ENCODE measurements around the gene COPA.

Gene COPA

DNA sequence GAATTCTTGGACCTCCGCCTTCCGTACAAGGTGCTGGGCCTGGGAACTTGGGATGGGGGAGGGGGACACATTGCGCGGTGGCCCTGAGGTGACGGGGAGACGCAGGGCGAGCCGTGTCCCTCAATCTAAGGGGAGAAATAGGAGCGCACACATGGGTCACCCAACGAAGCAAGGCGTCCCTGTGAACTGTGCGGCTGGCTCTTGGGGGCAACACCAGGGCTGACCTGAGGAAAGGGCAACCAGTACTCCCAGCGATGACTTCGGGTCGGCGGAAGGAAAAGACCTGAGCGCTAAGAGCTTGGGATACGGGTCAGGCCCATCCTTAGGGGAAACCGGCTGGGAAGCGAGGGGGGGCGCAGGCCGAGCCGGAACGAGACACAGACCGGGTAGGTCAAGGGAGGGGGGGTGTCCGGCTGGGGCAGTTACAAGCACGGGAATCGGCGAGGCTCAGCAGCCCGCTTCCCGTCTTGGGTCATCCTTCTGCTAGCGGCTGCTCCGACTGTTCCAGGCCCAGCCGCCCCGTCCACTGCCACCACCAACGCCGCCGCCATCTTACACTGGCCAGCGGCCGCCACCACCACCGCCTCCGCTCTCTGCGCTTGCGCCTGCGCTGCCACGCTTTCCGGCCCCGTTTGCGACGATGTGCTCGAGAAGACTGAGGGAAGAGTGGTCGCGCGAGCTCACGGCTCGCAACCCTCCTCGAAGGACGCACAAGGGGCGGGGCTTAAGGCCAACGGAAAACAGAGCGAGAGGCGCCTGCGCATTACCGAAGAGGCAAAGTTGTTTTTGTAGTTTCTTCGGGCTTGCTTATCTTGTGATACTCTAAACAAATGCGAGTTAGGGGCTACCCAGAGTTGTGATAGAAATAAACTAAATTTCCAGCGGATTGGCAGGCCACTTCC, 80.9 kb downstream of the COPA start, which contains the start of gene DCAF8:
Gene DCAF8, minus strand, starts transcription at position 657 of the 902 bp plus-strand sequence. CDS start 18,541 bp downstream, outside the sequence.
- peak; percentile 96 for DNase-seq

DNA sequence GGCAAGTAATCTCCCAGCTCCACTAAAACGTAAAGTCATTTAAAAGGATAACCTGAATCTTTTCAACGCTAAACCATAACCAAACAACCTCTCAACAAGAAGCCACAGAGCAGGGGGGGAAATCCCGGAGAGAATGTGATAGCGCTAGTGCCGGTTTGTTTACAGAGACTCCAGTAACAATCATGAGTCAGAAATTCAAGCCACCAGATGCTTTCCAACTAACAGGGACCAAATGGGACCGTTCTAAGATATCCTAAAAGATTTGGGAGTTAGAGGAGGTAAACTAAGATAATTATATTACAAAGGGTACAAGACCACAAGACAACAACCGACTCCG, 81.5 kb downstream of the COPA start:
- DNase-seq: peak; percentile 78

DNA sequence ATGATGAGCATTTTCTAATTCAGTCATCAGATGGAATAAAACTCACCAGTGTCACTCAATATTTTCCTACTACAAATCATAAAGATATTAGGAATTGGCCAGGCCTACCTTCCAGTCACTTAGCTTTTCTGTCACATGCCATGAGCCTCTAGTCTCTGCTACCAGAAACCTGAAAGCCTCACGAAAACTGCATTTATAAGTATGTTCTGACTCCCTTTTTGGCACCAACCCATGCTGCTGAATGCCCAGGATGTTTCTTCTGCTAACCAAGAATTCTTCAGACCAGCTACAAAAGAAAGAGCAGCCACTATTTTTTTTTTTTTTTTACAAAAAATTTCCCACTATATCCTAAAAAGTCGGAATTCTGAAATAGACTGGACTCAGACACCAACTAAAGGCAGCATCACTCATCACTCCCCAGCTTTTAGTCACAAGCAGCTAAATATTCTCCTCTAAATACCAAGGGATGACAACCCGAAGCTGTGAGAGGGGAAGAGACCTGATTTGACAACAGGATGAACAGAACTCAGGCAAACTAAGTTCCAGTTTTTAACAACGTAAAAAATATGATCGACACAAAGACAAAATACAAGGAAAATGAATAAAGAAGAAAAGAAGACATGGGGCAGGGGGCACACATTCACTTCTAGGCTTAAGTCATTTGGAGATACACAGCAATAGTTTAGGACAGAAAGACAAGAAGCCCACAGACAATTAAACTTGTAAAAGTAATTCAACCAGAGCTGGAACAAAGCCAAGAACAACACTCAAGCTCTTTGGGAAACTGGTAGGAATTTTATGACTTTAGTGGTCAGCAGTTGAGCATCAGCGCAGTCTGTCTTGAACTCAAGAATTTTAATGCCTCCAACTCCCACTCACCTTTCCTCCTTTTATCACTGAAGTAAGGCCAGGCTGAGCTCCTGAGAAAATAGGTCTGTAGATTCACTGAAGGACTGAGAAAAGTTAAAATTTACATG, 82.4 kb downstream of the COPA start:
- peak; percentile 97 for DNase-seq

DNA sequence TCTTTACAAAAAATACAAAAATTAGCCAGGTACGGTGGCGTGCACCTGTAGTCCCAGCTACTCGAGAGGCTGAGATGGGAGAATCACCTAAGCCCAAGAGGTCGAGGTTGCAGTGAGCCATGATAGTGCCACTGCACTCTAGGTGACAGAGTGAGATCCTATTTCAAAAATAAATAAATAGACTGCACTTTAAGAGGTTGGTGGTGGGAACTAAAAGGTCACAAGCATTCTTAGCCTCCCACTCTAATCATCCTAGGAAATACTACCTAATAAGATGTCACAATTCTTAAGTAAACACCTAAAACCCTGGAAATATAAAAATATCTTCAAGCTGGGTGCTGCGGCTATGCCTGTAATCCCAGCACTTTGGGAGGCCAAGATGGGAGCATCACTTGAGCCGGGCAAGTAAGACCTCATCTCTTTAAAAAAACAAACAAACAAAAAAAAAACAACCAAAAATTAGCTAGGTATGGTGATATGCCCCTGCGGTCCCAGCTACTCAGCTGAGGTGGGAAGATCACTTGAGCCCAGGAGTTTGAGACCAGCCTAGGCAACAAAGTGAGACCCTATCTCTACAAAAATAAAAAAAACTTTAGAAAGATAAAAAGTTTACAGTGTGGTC, 84.8 kb downstream of the COPA start:
- DNase-seq: no peak

DNA sequence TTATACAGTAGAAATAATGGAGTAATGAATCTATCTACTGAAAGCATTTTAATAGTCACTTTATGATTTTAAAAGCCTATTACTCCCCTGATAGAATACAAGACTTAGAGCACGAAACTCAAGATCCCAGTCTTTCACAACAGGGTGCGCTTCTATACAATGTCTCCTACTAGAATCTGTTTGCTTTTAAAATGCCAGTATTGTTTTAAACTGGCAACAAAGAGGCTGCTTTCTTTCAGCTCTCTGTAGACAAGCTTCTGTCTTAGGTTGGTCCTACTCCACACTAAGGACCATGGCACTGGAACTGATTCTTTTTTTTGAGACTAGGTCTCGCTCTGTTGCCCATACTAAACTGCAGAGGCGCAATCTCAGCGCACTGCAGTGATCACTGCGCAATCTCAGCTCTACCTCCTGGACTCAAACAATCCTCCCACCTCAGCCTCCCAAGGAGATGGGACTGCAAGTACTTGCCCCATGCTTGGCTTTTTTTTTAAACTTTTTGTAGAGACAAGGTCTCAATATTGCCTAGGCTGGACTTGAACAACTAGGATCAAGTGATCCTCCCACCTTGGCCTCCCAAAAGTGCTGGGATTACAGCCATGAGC, 85.5 kb downstream of the COPA start:
- no peak for DNase-seq

DNA sequence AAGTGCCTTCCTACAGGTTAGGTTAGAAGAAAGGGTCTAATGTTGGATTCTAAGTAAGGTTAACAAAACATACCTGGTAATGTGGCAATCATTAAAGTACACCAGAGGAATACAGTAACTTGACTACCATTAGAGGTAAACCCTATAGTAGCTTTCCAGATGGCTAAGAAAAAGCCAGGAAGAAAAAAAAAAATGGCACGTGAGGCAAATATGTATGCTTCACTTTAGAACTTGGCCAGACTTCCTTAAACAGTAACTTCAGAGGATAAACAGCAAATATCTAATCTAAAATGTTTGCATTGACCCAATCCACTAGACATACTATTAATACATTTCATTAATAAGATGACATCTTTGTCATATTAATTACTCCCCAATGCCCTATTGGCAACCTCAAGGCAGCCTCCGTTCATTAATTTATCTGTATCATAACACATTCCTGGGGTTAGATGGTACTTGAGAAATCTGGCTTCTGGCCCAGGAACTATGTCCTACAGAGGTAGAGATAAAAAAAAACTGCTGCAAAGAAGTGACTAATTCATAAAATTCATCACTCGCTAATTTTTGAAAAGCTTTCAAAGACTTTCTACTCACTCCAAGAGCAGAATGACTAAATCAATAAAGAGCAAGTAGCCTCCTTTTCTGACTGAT, 86.5 kb downstream of the COPA start:
- peak; percentile 64 for DNase-seq

DNA sequence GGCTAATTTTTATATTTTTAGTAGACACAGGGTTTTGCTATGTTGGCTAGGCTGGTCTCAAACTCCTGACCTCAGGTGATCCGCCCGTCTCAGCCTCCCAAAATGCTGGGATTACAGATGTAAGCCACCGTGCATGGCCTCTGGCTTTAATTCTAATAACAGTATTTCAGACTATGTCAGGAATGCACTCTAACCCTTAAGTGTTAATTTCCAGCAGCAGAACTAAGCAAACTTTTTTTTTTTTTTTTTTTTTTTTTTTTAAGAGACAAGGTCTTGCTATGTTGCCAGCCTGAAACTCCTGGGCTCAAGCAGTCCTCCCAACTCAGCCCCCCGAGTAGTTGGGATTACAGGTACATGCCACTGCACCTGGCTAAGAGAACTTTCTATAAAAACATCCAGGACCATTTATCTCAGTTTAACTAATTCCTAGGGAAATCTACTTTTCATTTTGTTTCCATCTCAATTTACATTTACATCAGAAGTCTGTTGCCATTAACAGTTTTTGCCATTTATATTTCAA, 87.2 kb downstream of the COPA start:
- DNase-seq: no peak

DNA sequence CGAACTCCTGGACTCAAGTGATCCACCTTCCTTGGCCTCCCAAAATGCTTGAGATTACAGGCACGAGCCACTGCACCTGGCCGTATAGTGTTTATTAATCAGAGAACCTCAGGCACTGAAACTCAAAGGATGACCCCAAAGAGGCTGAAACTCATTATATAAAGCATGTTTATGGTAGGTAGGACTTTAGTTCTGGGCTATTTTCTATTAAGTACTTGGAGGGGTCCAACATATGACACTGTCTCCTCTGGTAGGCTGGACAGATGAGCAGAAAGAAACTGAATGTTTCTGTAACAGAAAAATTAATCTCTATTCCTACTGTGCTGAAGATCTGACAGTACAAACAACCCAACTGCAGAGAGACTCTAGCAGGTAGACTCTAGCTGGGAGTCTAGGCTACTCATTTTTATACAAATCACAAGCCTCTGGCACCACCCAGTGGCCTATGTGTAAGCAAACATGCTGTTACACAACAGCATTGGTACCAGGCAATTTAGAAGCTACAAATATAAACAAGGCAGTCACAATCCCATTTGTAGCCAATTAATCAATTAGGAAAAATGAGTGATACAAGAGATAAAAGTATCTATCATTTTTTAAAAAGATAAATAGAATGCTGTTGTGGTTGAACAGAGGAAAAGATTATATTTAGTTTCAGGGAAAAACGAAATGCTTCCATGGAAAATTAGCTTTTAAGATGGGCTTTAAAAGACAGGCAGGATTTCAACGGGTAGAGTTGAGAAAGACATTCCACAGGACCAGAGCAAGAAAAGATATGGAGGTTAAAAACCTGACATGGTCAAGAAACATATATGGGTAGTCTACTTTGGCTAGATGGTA, 91.1 kb downstream of the COPA start:
- peak; percentile 62 for DNase-seq

DNA sequence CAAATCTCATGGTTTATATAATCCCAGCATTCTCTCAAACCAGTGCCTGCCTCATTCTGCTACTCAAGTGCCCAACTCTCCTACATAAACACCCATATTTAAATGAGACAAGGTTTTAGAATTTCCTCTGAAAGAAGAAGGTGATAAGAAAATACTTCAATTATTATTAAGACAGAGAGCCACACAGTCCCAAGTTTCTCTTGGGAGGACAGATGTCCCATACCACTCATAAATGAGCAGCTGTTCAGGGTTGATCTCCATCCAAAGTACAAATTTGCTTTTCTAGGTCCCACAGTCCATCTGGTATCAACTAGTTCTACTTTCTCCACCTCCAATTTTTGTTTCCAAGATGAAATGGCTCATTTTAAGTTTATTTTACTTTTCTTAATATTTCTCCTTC, 92.0 kb downstream of the COPA start:
- no peak for DNase-seq

DNA sequence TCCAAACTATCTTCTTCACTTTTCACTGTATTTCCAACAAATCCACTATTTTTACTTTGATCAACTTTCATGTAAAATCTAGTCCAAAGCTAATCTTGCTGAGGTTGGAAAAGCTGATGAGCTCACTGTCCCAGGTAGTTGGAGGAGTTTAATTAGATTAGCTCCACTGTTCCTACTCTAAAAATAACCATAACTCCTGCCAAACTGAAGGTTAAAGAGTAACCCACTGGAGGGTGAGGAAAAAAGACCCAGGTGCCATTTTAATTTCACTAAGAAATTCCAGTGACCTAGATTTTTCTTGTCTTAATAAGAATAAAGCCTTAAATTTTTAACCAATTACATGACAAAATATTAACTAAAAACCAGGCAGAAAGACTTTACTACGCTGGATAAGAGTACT, 96.0 kb downstream of the COPA start:
- peak; percentile 26 for DNase-seq

DNA sequence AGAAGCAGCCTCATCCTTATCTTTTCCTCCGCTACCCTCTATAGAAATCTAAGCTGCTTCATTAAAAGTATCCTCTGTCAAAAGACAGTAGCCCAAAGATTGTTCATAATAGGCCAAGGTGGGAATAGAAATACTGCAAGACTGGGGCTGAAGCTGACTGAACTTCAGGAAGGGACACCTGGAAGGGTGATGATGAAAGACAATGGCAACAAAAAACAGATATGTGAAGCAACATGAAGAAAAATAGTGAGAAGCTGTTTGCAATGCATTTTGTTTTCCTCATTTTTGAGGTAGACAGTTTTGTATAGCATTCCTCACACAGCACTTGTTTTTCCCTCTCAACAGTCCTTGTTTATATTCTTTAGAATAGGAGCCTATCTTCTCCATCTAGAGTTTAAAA, 97.6 kb downstream of the COPA start:
- no peak for DNase-seq

DNA sequence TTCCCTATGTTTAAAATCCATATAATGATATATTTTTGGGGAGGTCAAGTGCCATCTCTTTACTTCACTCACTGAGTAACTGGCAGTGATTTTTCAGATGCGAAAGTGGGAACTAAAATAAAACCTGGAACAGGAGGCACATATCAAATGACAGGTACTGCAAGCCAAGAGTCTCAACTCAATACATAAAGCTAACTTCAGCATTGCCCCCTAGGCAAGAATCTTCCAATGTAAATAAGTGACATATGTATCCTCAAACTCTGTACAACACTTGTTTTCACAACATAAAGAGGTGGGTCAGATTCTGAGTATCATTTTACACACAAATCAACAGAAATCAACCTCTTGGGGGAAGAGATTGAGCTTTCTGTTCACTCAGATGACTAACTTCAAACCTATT, 98.8 kb downstream of the COPA start:
- DNase-seq: no peak

DNA sequence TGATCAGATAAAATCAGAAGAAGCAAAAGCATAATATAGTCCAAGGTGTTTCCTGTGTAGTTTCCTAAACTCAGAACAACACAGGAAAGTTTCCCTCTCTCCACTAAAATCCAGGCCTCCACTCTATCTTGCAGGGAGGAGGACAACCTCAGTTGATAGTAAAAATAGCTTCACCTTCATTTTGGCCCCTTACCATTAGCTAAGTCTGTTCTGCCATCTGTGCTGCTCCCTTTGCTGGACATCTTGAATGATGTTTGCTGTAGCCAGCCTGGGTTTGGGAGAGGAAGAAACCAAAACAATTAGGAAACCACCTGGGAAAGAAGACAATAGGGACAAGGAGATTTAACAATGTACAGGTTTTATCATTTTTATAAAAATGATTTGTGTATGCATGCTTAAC, 99.3 kb downstream of the COPA start:
- DNase-seq: no peak

DNA sequence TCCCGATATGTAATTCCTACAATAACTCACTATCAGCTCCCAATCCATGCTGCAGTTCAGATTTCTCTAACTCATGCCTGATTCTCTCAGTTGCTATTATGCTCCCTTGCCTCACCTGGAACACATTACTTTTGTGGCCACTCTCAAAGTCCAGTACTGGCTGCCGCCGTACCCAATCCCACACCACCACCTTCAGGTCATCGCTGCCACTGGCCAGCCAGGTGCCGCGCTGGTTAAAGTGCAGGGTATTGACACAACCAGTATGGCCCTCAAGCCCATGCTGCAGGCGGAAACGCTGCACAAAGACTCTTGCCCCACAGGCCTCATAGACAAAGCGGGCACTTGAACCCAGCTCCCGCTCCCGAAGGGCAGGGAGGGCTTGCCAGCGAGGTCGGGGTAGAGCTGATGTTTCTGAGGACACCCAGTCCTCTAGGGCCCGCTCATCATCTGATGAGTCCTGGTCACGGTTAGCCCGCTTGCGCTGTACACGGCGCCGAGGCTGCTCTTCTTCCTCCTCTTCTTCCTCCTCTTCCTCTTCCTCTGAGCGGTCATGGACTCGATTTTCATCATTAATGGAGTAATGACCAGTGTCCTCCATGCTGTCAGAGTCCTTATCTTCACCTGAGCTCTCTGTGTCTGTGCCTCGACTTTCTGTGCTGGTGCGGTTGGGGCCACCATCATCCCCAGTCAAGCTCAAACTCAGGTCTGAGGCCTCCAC, 103.3 kb downstream of the COPA start:
- no peak for DNase-seq

Measured in kidney glomerular epithelial cell (primary cell).